GM23248 (cell line): ENCODE data around the gene MINDY1. TPM values are rescaled to one million over a fixed set of nuclear protein-coding genes. Genes with fewer than 3 reads are reported as not detected.

Experiments
- DNase-seq: peaks from one replicate; pipeline ENCODE4 v3.0.0-alpha.2; 2015
- H2AFZ ChIP-seq: fragments of 200-600 bp; sonication (generic); 2 replicates; pipeline ENCODE4 v1.6.1; 2016; ENCODE audit warnings: antibody characterized with exemption
- H3F3A ChIP-seq: fragments of 200-600 bp; sonication (generic); 2 replicates; pipeline ENCODE4 v1.6.1; 2016; ENCODE audit warnings: mild to moderate bottlenecking, antibody characterized with exemption, mixed run types; ENCODE audit not compliant: insufficient read depth
- H3K27ac ChIP-seq: fragments of 200-600 bp; sonication (generic); 2 replicates; pipeline ENCODE4 v1.5.1; 2016; ENCODE audit warnings: mild to moderate bottlenecking
- H3K27me3 ChIP-seq: fragments of 200-600 bp; sonication (generic); replicated peaks from 2 replicates; pipeline ENCODE4 v1.6.1; 2016; ENCODE audit warnings: mild to moderate bottlenecking; ENCODE audit not compliant: insufficient read depth
- H3K36me3 ChIP-seq: fragments of 200-600 bp; sonication (generic); 2 replicates; pipeline ENCODE4 v1.6.1; 2016; ENCODE audit warnings: low read depth, mild to moderate bottlenecking
- H3K4me1 ChIP-seq: fragments of 200-600 bp; sonication (generic); 2 replicates; pipeline ENCODE4 v1.6.1; 2016; ENCODE audit warnings: mild to moderate bottlenecking; ENCODE audit not compliant: insufficient read depth
- H3K4me2 ChIP-seq: fragments of 200-600 bp; sonication (generic); one replicate; pipeline ENCODE4 v1.6.1; 2016; ENCODE audit warnings: mild to moderate bottlenecking; ENCODE audit not compliant: unreplicated experiment
- H3K4me3 ChIP-seq: fragments of 200-600 bp; sonication (generic); 2 replicates; pipeline ENCODE4 v1.5.1; 2016; ENCODE audit warnings: mild to moderate bottlenecking
- H3K79me2 ChIP-seq: fragments of 200-600 bp; sonication (generic); 2 replicates; pipeline ENCODE4 v1.6.1; 2016; ENCODE audit warnings: mild to moderate bottlenecking; ENCODE audit not compliant: insufficient read depth
- H3K9ac ChIP-seq: fragments of 200-600 bp; sonication (generic); 2 replicates; pipeline ENCODE4 v1.6.1; 2016; ENCODE audit warnings: mild to moderate bottlenecking
- H3K9me2 ChIP-seq: fragments of 200-600 bp; sonication (generic); 2 replicates; pipeline ENCODE4 v1.6.1; 2016; ENCODE audit warnings: mixed run types, mild to moderate bottlenecking, moderate library complexity; ENCODE audit not compliant: insufficient read depth
- H3K9me3 ChIP-seq: fragments of 200-600 bp; sonication (generic); one replicate; pipeline ENCODE4 v1.6.1; 2017; ENCODE audit warnings: low read depth
- H4K20me1 ChIP-seq: fragments of 200-600 bp; sonication (generic); 2 replicates; pipeline ENCODE4 v1.6.0; 2016; ENCODE audit not compliant: insufficient read depth
- EZH2 ChIP-seq: fragments of 200-600 bp; sonication (generic); IDR thresholded peaks from 2 replicates; pipeline ENCODE4 v1.6.1; 2018; ENCODE audit warnings: antibody characterized with exemption, mild to moderate bottlenecking; ENCODE audit not compliant: insufficient read depth, poor library complexity, severe bottlenecking
- EZH2phosphoT487 ChIP-seq: fragments of 200-600 bp; sonication (generic); IDR thresholded peaks from 2 replicates; pipeline ENCODE4 v1.6.1; 2018; ENCODE audit warnings: antibody characterized with exemption, moderate library complexity, mild to moderate bottlenecking, low read depth; ENCODE audit not compliant: insufficient read depth
- WGBS, 2 experiments: methylation state at CpG; one replicate each; pipeline ENCODE4 v1.1.6; 2015 to 2017; ENCODE audit warnings: low lambda C conversion rate in 2 of 2, low coverage in 1 of 2; ENCODE audit errors: missing lambda C conversion rate in 2 of 2; 5-methylcytosine and 5-hydroxymethylcytosine counted together
- in situ Hi-C: fragments of 300-500 bp; cut with MboI; formaldehyde crosslinking; loops from 2 replicates; pipeline ENCODE4 v1.15.0; 2020
- polyA plus RNA-seq: library from polyadenylated mRNA; unstranded; fragments of >200 nt; fragmentation: Nextera tagmentation; extraction: Ambion mirVana; gene quantifications from 2 replicates; pipeline ENCODE4 v1.2.1, GENCODE V29; 2016
- total RNA-seq: library from RNA; depleted of rRNA; stranded (reverse); fragments of >200 nt; shearing (Covaris generic); gene quantifications from 2 replicates; pipeline ENCODE4 v1.2.3, GENCODE V29; 2014

MINDY1 gene
- total and polyA plus RNA-seq, 2 experiments from 2014 or later, result 4.6 to 9.1 TPM

DNA sequence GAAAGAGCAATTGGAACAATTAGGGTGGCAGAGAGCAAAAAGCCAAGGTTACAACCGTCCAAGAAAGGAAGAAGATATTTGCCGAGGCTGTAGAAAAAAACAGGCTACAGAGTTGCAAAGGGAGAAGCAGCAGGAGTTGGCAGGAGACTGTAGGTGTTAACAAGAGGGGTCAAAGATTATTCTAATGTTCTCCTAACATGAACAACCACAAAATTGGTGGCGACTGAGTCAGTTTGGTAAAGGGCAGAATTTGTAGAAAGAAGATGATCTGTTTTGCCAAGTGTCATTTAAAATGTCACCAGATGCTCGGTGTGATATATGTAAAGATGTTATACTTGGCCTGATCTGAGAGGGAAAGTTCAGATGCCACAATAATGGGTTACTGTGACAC, 1.1 kb upstream of the MINDY1 start:
- Histone ChIP-seq H3F3A (peaks cover 30% of the 10 kb centered on the region), H3K4me2 (peak overlapping the region; percentile 71), H3K9me2 (no peaks in the 10 kb centered on the region), H4K20me1 (no peaks in the 10 kb centered on the region), H3K4me3 (peak overlapping the region; percentile 89), H3K9ac (peak overlapping the region; percentile 93), H3K4me1 (peaks cover 39% of the 10 kb centered on the region), H3K27ac (peak overlapping the region; percentile 94), H3K9me3 (no peaks in the 10 kb centered on the region), H3K79me2 (peaks cover 50% of the 10 kb centered on the region), H3K27me3 (no peaks in the 10 kb centered on the region), H3K36me3 (no peaks in the 10 kb centered on the region), H2AFZ (peak overlapping the region; percentile 71)
- in situ Hi-C loops, result no loop called here
- TF ChIP-seq EZH2 (no peak), EZH2phosphoT487 (peak; percentile 81; the same call in 1 of the 2 replicates)
- WGBS, 2 experiments, result 4 to 5% methylated on average over 4 of the region's 4 CpGs
- DNase-seq, result no peak

DNA sequence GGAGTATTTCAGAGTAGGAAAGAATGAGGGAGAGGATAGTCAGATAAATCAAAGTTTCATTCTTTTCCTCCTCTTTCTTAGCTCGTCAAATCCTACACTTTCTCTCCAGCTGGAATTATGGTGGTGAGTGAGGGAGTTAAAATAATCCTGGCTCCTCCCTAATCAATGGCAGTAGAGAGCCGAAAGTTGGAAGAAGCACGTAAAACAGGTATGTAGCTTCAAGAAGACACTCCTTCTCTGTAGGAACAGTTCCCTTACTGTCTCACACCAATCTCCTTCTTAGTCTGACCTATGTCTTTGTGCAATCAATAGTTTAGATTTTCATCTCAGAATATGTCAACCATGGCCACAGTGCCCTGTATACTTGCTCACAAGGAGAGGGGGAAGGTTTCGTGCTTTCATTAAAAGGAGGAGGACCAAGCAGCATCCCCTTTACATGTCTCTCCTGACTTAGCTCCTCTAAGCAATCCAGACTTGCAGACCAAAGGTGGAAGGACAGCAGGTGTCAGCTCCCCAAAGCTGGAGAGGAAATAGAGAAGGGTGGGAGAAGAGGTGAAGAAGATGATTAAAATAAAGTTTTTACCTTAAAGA, 878 bp downstream of the MINDY1 start:
- no peaks in the 10 kb centered on the region for H3K27me3 ChIP-seq
- H3K27ac ChIP-seq, result peak overlapping the region; percentile 94
- peak overlapping the region; percentile 69 for H3K4me3 ChIP-seq
- peak overlapping the region; percentile 82 for H3K4me2 ChIP-seq
- in situ Hi-C loops, result no loop called here
- peaks cover 37% of the 10 kb centered on the region for H3K79me2 ChIP-seq
- H3K9me3 ChIP-seq, result no peaks in the 10 kb centered on the region
- TF ChIP-seq EZH2, result no peak
- TF ChIP-seq EZH2phosphoT487, result no peak
- peak overlapping the region; percentile 84 for H2AFZ ChIP-seq
- no peaks in the 10 kb centered on the region for H3K36me3 ChIP-seq
- H4K20me1 ChIP-seq, result no peaks in the 10 kb centered on the region
- 5 to 15% methylated on average over 4 of the region's 4 CpGs for WGBS, 2 experiments
- peaks cover 32% of the 10 kb centered on the region for H3K4me1 ChIP-seq
- H3K9ac ChIP-seq, result peak overlapping the region; percentile 82
- peak; percentile 25 for DNase-seq
- H3K9me2 ChIP-seq, result no peaks in the 10 kb centered on the region
- peaks cover 23% of the 10 kb centered on the region for H3F3A ChIP-seq

- Histone ChIP-seq H3K9ac (no peak overlapping the region), H3K9me3 (no peaks in the 10 kb centered on the region), H2AFZ (no peak overlapping the region), H3K4me1 (peaks cover 29% of the 10 kb centered on the region), H3K36me3 (no peaks in the 10 kb centered on the region), H3K4me2 (no peak overlapping the region), H3K27me3 (no peaks in the 10 kb centered on the region), H4K20me1 (no peaks in the 10 kb centered on the region), H3K9me2 (no peaks in the 10 kb centered on the region), H3K27ac (no peak overlapping the region), H3K4me3 (no peak overlapping the region), H3K79me2 (peaks cover 13% of the 10 kb centered on the region; the same call in 1 of the 2 replicates), H3F3A (peaks cover 13% of the 10 kb centered on the region)
- in situ Hi-C loops, result no loop called here
- DNase-seq, result no peak
- TF ChIP-seq EZH2phosphoT487 (no peak), EZH2 (no peak)
These were observed 3.5 kb downstream of the MINDY1 start for GRCh38 chr1:151003180-151003579.

DNA sequence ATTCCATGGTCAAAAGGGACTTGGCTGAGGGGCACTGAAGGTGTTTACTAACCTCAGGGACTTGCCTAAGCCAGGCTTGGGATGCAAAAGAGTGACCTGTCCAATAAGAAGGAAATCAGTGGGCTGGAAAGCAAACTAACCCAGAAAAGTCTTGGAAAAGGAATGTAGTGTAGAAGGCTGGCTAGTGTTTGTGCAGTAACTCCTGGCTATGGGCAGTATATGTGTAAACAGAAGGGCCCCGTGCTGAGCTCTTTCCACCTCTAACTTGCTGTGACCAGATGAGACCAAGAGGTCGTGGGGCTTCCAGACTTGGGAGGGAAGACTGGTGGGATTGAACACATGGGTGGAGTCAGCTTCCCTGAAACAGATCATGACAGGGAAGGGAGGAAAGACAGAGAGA, 4.1 kb downstream of the MINDY1 start:
- Histone ChIP-seq H3K27me3 (no peaks in the 10 kb centered on the region), H4K20me1 (no peaks in the 10 kb centered on the region), H3K27ac (no peak overlapping the region), H3K79me2 (peaks cover 13% of the 10 kb centered on the region; the same call in 1 of the 2 replicates), H2AFZ (no peak overlapping the region), H3K9ac (no peak overlapping the region), H3K9me2 (no peaks in the 10 kb centered on the region), H3K4me1 (peaks cover 26% of the 10 kb centered on the region), H3K36me3 (no peaks in the 10 kb centered on the region), H3K4me2 (no peak overlapping the region), H3F3A (peaks cover 10% of the 10 kb centered on the region), H3K9me3 (no peaks in the 10 kb centered on the region), H3K4me3 (no peak overlapping the region)
- whole genome bisulfite sequencing, 2 experiments, result 24 to 43% methylated on average over 2 of the region's 2 CpGs
- in situ Hi-C loops, result no loop called here
- no peak for TF ChIP-seq EZH2
- TF ChIP-seq EZH2phosphoT487, result no peak
- no peak for DNase-seq

GRCh38 chr1:151002051-151002450, 4.7 kb downstream of the MINDY1 start:
- Histone ChIP-seq H3K4me2 (no peak overlapping the region), H3K9me3 (no peaks in the 10 kb centered on the region), H3K4me1 (peaks cover 22% of the 10 kb centered on the region), H3K9me2 (no peaks in the 10 kb centered on the region), H3K27me3 (no peaks in the 10 kb centered on the region), H3F3A (peaks cover 4% of the 10 kb centered on the region), H2AFZ (no peak overlapping the region), H4K20me1 (no peaks in the 10 kb centered on the region), H3K27ac (no peak overlapping the region), H3K4me3 (no peak overlapping the region), H3K36me3 (no peaks in the 10 kb centered on the region), H3K79me2 (peaks cover 13% of the 10 kb centered on the region; the same call in 1 of the 2 replicates), H3K9ac (no peak overlapping the region)
- no peak for DNase-seq
- 80 to 90% methylated on average over 3 of the region's 3 CpGs for WGBS, 2 experiments
- TF ChIP-seq EZH2phosphoT487, result no peak
- TF ChIP-seq EZH2, result no peak
- in situ Hi-C loops, result no loop called here
